SK-N-SH treated with all-trans-retinoic acid at 6 μM for 48 hours (cell line): ENCODE data around the gene AP4S1.

Source experiments
- ARNTL ChIP-seq: fragments of 450-650 bp; formaldehyde crosslinking; IDR thresholded peaks from 2 replicates; pipeline ENCODE4 v1.5.0; 2020; ENCODE audit warnings: low read depth, mild to moderate bottlenecking, moderate library complexity, borderline replicate concordance
- TF ChIP-seq, protein P1 (sequence below): fragments of 250-450 bp; sonication (Bioruptor Pico); IDR thresholded peaks from 2 replicates; pipeline ENCODE4 v1.5.0; 2020; ENCODE audit warnings: mild to moderate bottlenecking, moderate library complexity

DNA sequence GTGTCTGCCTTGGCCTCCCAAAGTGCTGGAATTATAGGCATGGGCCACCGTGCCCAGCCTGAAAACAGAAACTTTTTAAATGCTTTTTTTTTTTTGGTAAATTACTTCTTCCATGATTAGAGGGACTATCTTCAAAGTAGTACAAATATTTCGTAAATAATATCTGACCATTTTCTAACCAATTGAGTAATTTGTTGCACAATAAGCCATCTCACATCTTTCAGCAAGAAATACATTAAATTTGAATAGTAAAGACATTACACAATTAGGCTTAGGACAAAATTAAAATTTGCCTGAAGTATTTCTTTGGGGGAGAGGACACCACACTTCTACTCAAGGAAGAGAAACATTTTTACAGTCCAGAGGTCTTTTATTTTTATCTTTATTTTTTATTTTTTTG is 85.4 kb downstream of the AP4S1 start:
- TF ChIP-seq ARNTL: no peak
- TF ChIP-seq, protein P1, sequence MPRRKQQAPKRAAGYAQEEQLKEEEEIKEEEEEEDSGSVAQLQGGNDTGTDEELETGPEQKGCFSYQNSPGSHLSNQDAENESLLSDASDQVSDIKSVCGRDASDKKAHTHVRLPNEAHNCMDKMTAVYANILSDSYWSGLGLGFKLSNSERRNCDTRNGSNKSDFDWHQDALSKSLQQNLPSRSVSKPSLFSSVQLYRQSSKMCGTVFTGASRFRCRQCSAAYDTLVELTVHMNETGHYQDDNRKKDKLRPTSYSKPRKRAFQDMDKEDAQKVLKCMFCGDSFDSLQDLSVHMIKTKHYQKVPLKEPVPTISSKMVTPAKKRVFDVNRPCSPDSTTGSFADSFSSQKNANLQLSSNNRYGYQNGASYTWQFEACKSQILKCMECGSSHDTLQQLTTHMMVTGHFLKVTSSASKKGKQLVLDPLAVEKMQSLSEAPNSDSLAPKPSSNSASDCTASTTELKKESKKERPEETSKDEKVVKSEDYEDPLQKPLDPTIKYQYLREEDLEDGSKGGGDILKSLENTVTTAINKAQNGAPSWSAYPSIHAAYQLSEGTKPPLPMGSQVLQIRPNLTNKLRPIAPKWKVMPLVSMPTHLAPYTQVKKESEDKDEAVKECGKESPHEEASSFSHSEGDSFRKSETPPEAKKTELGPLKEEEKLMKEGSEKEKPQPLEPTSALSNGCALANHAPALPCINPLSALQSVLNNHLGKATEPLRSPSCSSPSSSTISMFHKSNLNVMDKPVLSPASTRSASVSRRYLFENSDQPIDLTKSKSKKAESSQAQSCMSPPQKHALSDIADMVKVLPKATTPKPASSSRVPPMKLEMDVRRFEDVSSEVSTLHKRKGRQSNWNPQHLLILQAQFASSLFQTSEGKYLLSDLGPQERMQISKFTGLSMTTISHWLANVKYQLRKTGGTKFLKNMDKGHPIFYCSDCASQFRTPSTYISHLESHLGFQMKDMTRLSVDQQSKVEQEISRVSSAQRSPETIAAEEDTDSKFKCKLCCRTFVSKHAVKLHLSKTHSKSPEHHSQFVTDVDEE (CRISPR knock-in tag): no peak
